H9 (cell line): ENCODE data around the gene SPATA2. TPM values are rescaled to one million over a fixed set of nuclear protein-coding genes. Genes with fewer than 3 reads are reported as not detected.

Source experiments
- DNase-seq: peaks from one replicate; pipeline ENCODE4 v3.0.0-alpha.2; 2017
- H2AFZ ChIP-seq: one replicate; pipeline ENCODE4 v1.6.1; 2013; ENCODE audit warnings: mild to moderate bottlenecking, low read length, control low read depth, moderate library complexity
- H2AK5ac ChIP-seq: 2 replicates; pipeline ENCODE4 v1.6.1; 2013; ENCODE audit warnings: low read length, control low read depth, mixed read lengths; ENCODE audit not compliant: insufficient read length
- H2BK120ac ChIP-seq: one replicate; pipeline ENCODE4 v1.6.1; 2013; ENCODE audit warnings: low read depth, mild to moderate bottlenecking, low read length, control low read depth, inconsistent platforms; ENCODE audit not compliant: poor library complexity, severe bottlenecking
- H2BK12ac ChIP-seq: 2 replicates; pipeline ENCODE4 v1.6.1; 2013; ENCODE audit warnings: low read length, control low read depth, mixed read lengths, low read depth; ENCODE audit not compliant: insufficient read length
- H2BK15ac ChIP-seq: 2 replicates; pipeline ENCODE4 v1.6.1; 2013; ENCODE audit warnings: low read depth, low read length, control low read depth
- H2BK20ac ChIP-seq: one replicate; pipeline ENCODE4 v1.6.1; 2013; ENCODE audit warnings: low read depth, mild to moderate bottlenecking, low read length, control low read depth, inconsistent platforms; ENCODE audit not compliant: poor library complexity, severe bottlenecking
- H2BK5ac ChIP-seq: 2 replicates; pipeline ENCODE4 v1.6.1; 2013; ENCODE audit warnings: low read length, control low read depth, mixed read lengths; ENCODE audit not compliant: insufficient read length
- H3K14ac ChIP-seq: 2 replicates; pipeline ENCODE4 v1.6.1; 2013; ENCODE audit warnings: low read length, control low read depth; ENCODE audit not compliant: insufficient read depth
- H3K18ac ChIP-seq: 2 replicates; pipeline ENCODE4 v1.6.1; 2013; ENCODE audit warnings: low read depth, mild to moderate bottlenecking, mixed read lengths, low read length, control low read depth; ENCODE audit not compliant: insufficient read length
- H3K23ac ChIP-seq: 2 replicates; pipeline ENCODE4 v1.6.1; 2013; ENCODE audit warnings: low read length, control low read depth, mixed read lengths, low read depth; ENCODE audit not compliant: insufficient read length
- H3K23me2 ChIP-seq: 2 replicates; pipeline ENCODE4 v1.6.1; 2013; ENCODE audit warnings: low read depth, mild to moderate bottlenecking, mixed read lengths, low read length, control low read depth; ENCODE audit not compliant: insufficient read length, poor library complexity, severe bottlenecking
- H3K27ac ChIP-seq: 2 replicates; pipeline ENCODE4 v1.5.1; 2013; ENCODE audit warnings: low read length, control low read depth, mixed read lengths, low read depth; ENCODE audit not compliant: insufficient read length
- H3K27me3 ChIP-seq: 2 replicates; pipeline ENCODE4 v1.6.1; 2013; ENCODE audit warnings: low read length, control low read depth, inconsistent platforms; ENCODE audit not compliant: insufficient read depth
- H3K4ac ChIP-seq: 2 replicates; pipeline ENCODE4 v1.6.1; 2013; ENCODE audit warnings: low read depth, mild to moderate bottlenecking, control low read depth, inconsistent platforms, low read length, moderate library complexity
- H3K4me1 ChIP-seq: 2 replicates; pipeline ENCODE4 v1.6.1; 2013; ENCODE audit warnings: low read length, control low read depth, inconsistent platforms; ENCODE audit not compliant: insufficient read depth
- H3K4me2 ChIP-seq: 2 replicates; pipeline ENCODE4 v1.6.1; 2013; ENCODE audit warnings: low read length, control low read depth, mixed read lengths; ENCODE audit not compliant: insufficient read length, insufficient read depth
- H3K56ac ChIP-seq: 2 replicates; pipeline ENCODE4 v1.6.1; 2013; ENCODE audit warnings: low read depth, mild to moderate bottlenecking, mixed read lengths, low read length, control low read depth; ENCODE audit not compliant: insufficient read length
- H3K79me1 ChIP-seq: 2 replicates; pipeline ENCODE4 v1.6.1; 2013; ENCODE audit warnings: low read depth, mild to moderate bottlenecking, moderate library complexity, low read length, control low read depth, inconsistent platforms; ENCODE audit not compliant: insufficient read depth, poor library complexity, severe bottlenecking
- H3K79me2 ChIP-seq: 2 replicates; pipeline ENCODE4 v1.6.1; 2013; ENCODE audit warnings: low read length, control low read depth, inconsistent platforms; ENCODE audit not compliant: insufficient read depth
- H3K9ac ChIP-seq: 2 replicates; pipeline ENCODE4 v1.6.1; 2013; ENCODE audit warnings: low read length, control low read depth, mixed read lengths; ENCODE audit not compliant: insufficient read length; ENCODE audit errors: extremely low read depth
- H3K9me3 ChIP-seq: one replicate; pipeline ENCODE4 v1.6.1; 2013; ENCODE audit warnings: low read depth, low read length, inconsistent platforms; ENCODE audit not compliant: control insufficient read depth
- H3T11ph ChIP-seq: one replicate; pipeline ENCODE4 v1.6.1; 2013; ENCODE audit warnings: mild to moderate bottlenecking, low read length, control low read depth, inconsistent platforms
- H4K20me1 ChIP-seq: one replicate; pipeline ENCODE4 v1.6.1; 2013; ENCODE audit not compliant: control insufficient read depth, insufficient read length, insufficient read depth
- H4K5ac ChIP-seq: 2 replicates; pipeline ENCODE4 v1.6.1; 2013; ENCODE audit warnings: low read depth, mild to moderate bottlenecking, mixed read lengths, low read length, control low read depth; ENCODE audit not compliant: insufficient read length
- H4K8ac ChIP-seq: replicated peaks from 2 replicates; pipeline ENCODE4 v1.6.1; 2013; ENCODE audit warnings: low read length, control low read depth, mixed read lengths, low read depth; ENCODE audit not compliant: insufficient read length
- H4K91ac ChIP-seq: 2 replicates; pipeline ENCODE4 v1.6.1; 2013; ENCODE audit warnings: low read depth, mild to moderate bottlenecking, moderate library complexity, mixed read lengths, low read length, control low read depth; ENCODE audit not compliant: insufficient read length
- H3K27ac Mint-ChIP-seq, 3 experiments: 2 replicates in 2 of 3; 3 replicates in 1 of 3; pipeline ENCODE4 v1.8.0; 2020 to 2021; ENCODE audit warnings: mixed read lengths in 3 of 3, mild to moderate bottlenecking in 1 of 3, moderate library complexity in 1 of 3
- H3K27me3 Mint-ChIP-seq: 2 replicates; pipeline ENCODE4 v1.8.0; 2021; ENCODE audit warnings: low read depth, mild to moderate bottlenecking, moderate library complexity, mixed read lengths
- H3K36me3 Mint-ChIP-seq, 3 experiments: 2 replicates in 2 of 3; 3 replicates in 1 of 3; pipeline ENCODE4 v1.8.0; 2020 to 2021; ENCODE audit warnings: low read depth in 3 of 3, mixed read lengths in 3 of 3; ENCODE audit not compliant: insufficient read depth in 1 of 3
- H3K4me1 Mint-ChIP-seq, 2 experiments: 2 replicates each; pipeline ENCODE4 v1.8.0; 2020; ENCODE audit warnings: mixed read lengths in 2 of 2
- H3K4me3 Mint-ChIP-seq, 2 experiments: 2 replicates in 1 of 2; 3 replicates in 1 of 2; pipeline ENCODE4 v1.8.0; 2020 to 2021; ENCODE audit warnings: mild to moderate bottlenecking in 2 of 2, mixed read lengths in 2 of 2, moderate library complexity in 1 of 2
- H3K9me3 Mint-ChIP-seq, 2 experiments: 2 replicates in 1 of 2; 3 replicates in 1 of 2; pipeline ENCODE4 v1.8.0; 2020; ENCODE audit warnings: mild to moderate bottlenecking in 2 of 2, mixed read lengths in 2 of 2, moderate library complexity in 1 of 2
- CTCF ChIP-seq: fragments of 200-600 bp; sonication (generic); conservative IDR thresholded peaks from 3 replicates; pipeline ENCODE4 v1.8.0; 2021; ENCODE audit warnings: antibody characterized with exemption, mild to moderate bottlenecking
- whole genome bisulfite sequencing: extraction: QIAGEN DNeasy Blood & Tissue Kit; methylation state at CpG from one replicate; pipeline ENCODE4 v1.1.7; 2013; ENCODE audit warnings: missing lambda C conversion rate, low lambda C conversion rate, mixed read lengths; ENCODE audit not compliant: insufficient read length; ENCODE audit errors: extremely low coverage; 5-methylcytosine and 5-hydroxymethylcytosine counted together
- total RNA-seq: library from RNA; stranded (reverse); gene quantifications from 2 replicates; pipeline ENCODE4 v1.2.1, GENCODE V29; 2021

The SPATA2 gene
- total RNA-seq, 1 experiment from 2014 or later, result 9.6 TPM

DNA sequence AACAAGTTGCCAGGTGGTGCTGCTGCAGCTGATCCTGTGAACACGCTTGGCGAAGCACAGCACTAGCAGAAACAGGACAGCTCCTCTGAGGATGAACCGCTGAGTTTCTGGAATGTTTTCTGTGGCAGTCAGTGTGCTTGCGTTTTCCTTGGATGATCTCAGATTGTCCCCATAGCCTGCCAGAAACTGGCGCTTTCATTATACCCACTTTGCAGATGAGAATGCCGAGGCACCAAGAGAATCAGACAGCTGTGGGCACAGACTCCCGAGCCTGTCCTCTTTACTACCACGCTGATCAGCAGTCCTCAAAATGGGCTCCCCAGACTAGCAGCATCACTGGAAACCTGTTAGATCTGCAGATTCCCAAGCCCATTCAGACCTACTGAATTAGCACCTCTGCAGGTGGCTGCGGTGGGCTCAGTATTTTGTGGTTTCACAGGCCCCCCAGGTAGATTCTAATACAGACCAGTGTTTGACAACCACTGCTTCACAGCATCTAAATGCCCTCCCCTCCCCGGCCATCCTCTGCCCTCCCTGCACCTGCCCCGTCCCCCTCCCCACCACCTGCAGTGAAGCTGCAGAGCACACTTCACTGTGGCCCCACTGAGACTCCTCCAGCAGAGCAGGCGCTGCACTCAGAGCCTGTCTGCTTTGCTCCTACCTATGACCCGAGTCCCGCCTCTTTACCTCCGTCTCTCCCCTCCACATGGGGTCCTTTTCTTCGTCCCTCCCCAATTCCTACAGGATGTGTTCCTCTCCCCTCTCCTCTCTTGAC is 29.6 kb downstream of the SPATA2 start:
- Histone ChIP-seq H3K18ac (no peak overlapping the region), H3K4me1 (no peaks in the 10 kb centered on the region), H3K79me1 (no peaks in the 10 kb centered on the region), H4K8ac (no peak overlapping the region), H3K9ac (no peak overlapping the region), H3K27me3 (no peaks in the 10 kb centered on the region), H2BK5ac (no peak overlapping the region), H4K20me1 (no peaks in the 10 kb centered on the region), H3K14ac (no peak overlapping the region), H2AK5ac (no peak overlapping the region), H4K5ac (no peak overlapping the region), H3K9me3 (no peaks in the 10 kb centered on the region), H4K91ac (no peak overlapping the region), H2BK15ac (no peak overlapping the region), H3K4ac (no peak overlapping the region), H2AFZ (no peak overlapping the region), H3K23me2 (no peaks in the 10 kb centered on the region), H3K79me2 (no peaks in the 10 kb centered on the region), H2BK120ac (no peak overlapping the region), H3K56ac (no peak overlapping the region), H3K23ac (no peak overlapping the region), H2BK12ac (no peak overlapping the region), H3K4me2 (no peak overlapping the region), H3T11ph (no peak overlapping the region), H3K27ac (no peak overlapping the region), H2BK20ac (no peak overlapping the region)
- Mint-ChIP-seq H3K4me1 (peaks cover 17 to 32% of the 10 kb centered on the region in 2 experiments), H3K9me3 (no peaks in the 10 kb centered on the region), H3K27me3 (no peaks in the 10 kb centered on the region; the same call in 1 of the 2 replicates), H3K36me3 (peaks cover 3 to 22% (median 19%) of the 10 kb centered on the region in 3 experiments; a peak in 6 of 7 replicates), H3K4me3 (no peak overlapping the region; a peak in 1 of 5 replicates), H3K27ac (peak overlapping the region in 2 of 3 experiments; percentile 19 to 32; a peak in 2 of 7 replicates)
- no peak for DNase-seq
- no CpG with 5 or more reads among the region's 16 CpGs for WGBS
- no peak for TF ChIP-seq CTCF
